Peyer's patch (tissue), 4 donors: ENCODE results near the gene TNFSF8. TPM values are rescaled to one million over a fixed set of nuclear protein-coding genes. Genes with fewer than 3 reads are reported as not detected.
A peak's percentile ranks its signal among the peaks of the same experiment; 100 is the strongest.

ENCODE experiments used
- DNase-seq, 3 donors: peaks; one replicate each; pipeline ENCODE4 v3.0.0-alpha.2; 2017 to 2019
- H3K27ac ChIP-seq, 4 donors: fragments of 200-600 bp; sonication (generic); one replicate each; pipeline ENCODE4 v1.5.1; 2016 to 2019
- H3K27me3 ChIP-seq, 2 donors: fragments of 200-600 bp; sonication (generic); one replicate each; pipeline ENCODE4 v1.5.1; 2019
- H3K36me3 ChIP-seq, 3 donors: fragments of 200-600 bp; sonication (generic); one replicate each; pipeline ENCODE4 v1.5.1; 2016 to 2019
- H3K4me1 ChIP-seq, 4 donors: fragments of 200-600 bp; sonication (generic); one replicate each; pipeline ENCODE4 v1.5.1; 2016 to 2019
- H3K4me3 ChIP-seq, 4 donors: fragments of 200-600 bp; sonication (generic); 1 replicate in 3 of 4; 2 replicates in 1 of 4; pipeline ENCODE4 v1.5.1; 2016 to 2019; ENCODE audit warnings: mild to moderate bottlenecking in 1 of 4
- H3K9me3 ChIP-seq, 4 donors: fragments of 200-600 bp; sonication (generic); one replicate each; pipeline ENCODE4 v1.5.1; 2016 to 2019; ENCODE audit warnings: mild to moderate bottlenecking in 1 of 4
- CTCF ChIP-seq, 6 experiments: fragments of 450-650 bp in 4 of 6; fragments of 200-600 bp in 2 of 6; sonication (generic) in 1 of 6; IDR thresholded peaks; one replicate each; pipeline ENCODE4 v1.5.1; 2017 to 2019; ENCODE audit warnings: antibody characterized with exemption in 6 of 6, mild to moderate bottlenecking in 3 of 6, moderate library complexity in 1 of 6
- POLR2A ChIP-seq, 2 donors: fragments of 450-650 bp; IDR thresholded peaks; one replicate each; pipeline ENCODE4 v1.5.1; 2017; ENCODE audit warnings: antibody characterized with exemption in 2 of 2, mild to moderate bottlenecking in 2 of 2, moderate library complexity in 2 of 2
- total RNA-seq, 4 donors: library from RNA; depleted of rRNA; stranded (reverse); fragments of >200 nt; gene quantifications; one replicate each; pipeline ENCODE4 v1.1.0, GENCODE V29; 2016

TNFSF8 gene
- 10 to 100 TPM in 1 of 4 donors, 1 to 10 TPM in 3; 2.1 to 11.6 (median 4.7) TPM for total RNA-seq

GRCh38 chr9:114930056-114930812 is at the start of gene TNFSF8:
TSS of gene TNFSF8 (minus strand) at chr9:114930591. CDS start at chr9:114930303, 288 bp downstream.
- peak in 1 of 2 donors; percentile 29 for TF ChIP-seq POLR2A (IDR thresholded peaks at IDR 0.05)
- no peak for TF ChIP-seq CTCF (IDR thresholded peaks at IDR 0.05)
- H3K4me1 ChIP-seq = no peaks in the 10 kb centered on the region
- H3K27ac ChIP-seq = peak within 1 kb of the TSS; percentile 72 to 84 (median 78)
- H3K4me3 ChIP-seq = peak within 1 kb of the TSS; percentile 35 to 53 (median 42)
- H3K36me3 ChIP-seq = no peaks in the 10 kb centered on the region
- H3K27me3 ChIP-seq = no peaks in the 10 kb centered on the region
- no peaks in the 10 kb centered on the region for H3K9me3 ChIP-seq
- peak; percentile 52 to 86 (median 79) for DNase-seq

- DNase-seq = no peak
- H3K36me3 ChIP-seq = no peaks in the 10 kb centered on the region
- TF ChIP-seq POLR2A (IDR thresholded peaks at IDR 0.05) = no peak
- TF ChIP-seq CTCF (IDR thresholded peaks at IDR 0.05) = no peak
Measured at GRCh38 chr9:114973216-114973615, 42.8 kb upstream of the TNFSF8 start.

GRCh38 chr9:114972510-114973136 is 42.2 kb upstream of the TNFSF8 start:
- Histone ChIP-seq H3K27me3 (no peaks in the 10 kb centered on the region), H3K4me3 (no peak overlapping the region), H3K27ac (no peak overlapping the region), H3K36me3 (no peaks in the 10 kb centered on the region), H3K9me3 (no peaks in the 10 kb centered on the region), H3K4me1 (no peaks in the 10 kb centered on the region)
- no peak for DNase-seq
- TF ChIP-seq CTCF (IDR thresholded peaks at IDR 0.05) (no peak), POLR2A (IDR thresholded peaks at IDR 0.05) (no peak)

More at GRCh38 chr9:114973216-114973615, 42.8 kb upstream of the TNFSF8 start:
- Histone ChIP-seq H3K4me1 (no peaks in the 10 kb centered on the region), H3K27me3 (no peaks in the 10 kb centered on the region), H3K9me3 (no peaks in the 10 kb centered on the region), H3K27ac (no peak overlapping the region), H3K4me3 (no peak overlapping the region)

GRCh38 chr9:114969269-114969668 is 38.9 kb upstream of the TNFSF8 start:
- no peak for DNase-seq

GRCh38 chr9:114968671-114969070 is 38.3 kb upstream of the TNFSF8 start:
- DNase-seq = no peak

More at GRCh38 chr9:114969269-114969668, 38.9 kb upstream of the TNFSF8 start:
- no peak for TF ChIP-seq CTCF (IDR thresholded peaks at IDR 0.05)
- no peak for TF ChIP-seq POLR2A (IDR thresholded peaks at IDR 0.05)
- Histone ChIP-seq H3K36me3 (no peaks in the 10 kb centered on the region), H3K27ac (no peak overlapping the region), H3K4me3 (no peak overlapping the region), H3K9me3 (no peaks in the 10 kb centered on the region), H3K4me1 (no peaks in the 10 kb centered on the region), H3K27me3 (no peaks in the 10 kb centered on the region)

More at GRCh38 chr9:114968671-114969070, 38.3 kb upstream of the TNFSF8 start:
- Histone ChIP-seq H3K4me1 (no peaks in the 10 kb centered on the region), H3K27ac (no peak overlapping the region), H3K27me3 (no peaks in the 10 kb centered on the region), H3K36me3 (no peaks in the 10 kb centered on the region), H3K4me3 (no peak overlapping the region), H3K9me3 (no peaks in the 10 kb centered on the region)
- TF ChIP-seq POLR2A (IDR thresholded peaks at IDR 0.05) (no peak), CTCF (IDR thresholded peaks at IDR 0.05) (no peak)
